Right lobe of liver (tissue), 4 donors: Measurements from ENCODE around the gene PNMA8B.

Experiments
- POLR2A ChIP-seq: fragments of 450-650 bp; IDR thresholded peaks from one replicate; pipeline ENCODE4 v1.6.1; 2017; ENCODE audit warnings: antibody characterized with exemption, mild to moderate bottlenecking
- TF ChIP-seq, protein P1 (sequence below), 4 donors: fragments of 200-600 bp in 3 of 4; fragments of 450-650 bp in 1 of 4; IDR thresholded peaks; one replicate each; pipeline versions ENCODE4 v1.5.1 to v1.8.0; 2016 to 2022; ENCODE audit warnings: antibody characterized with exemption in 4 of 4, mild to moderate bottlenecking in 2 of 4
- donor health status: DM: no; HTN: no; CAD: no.
- donor health status: DM: no; HTN: no; CAD: no.
- donor health status: DM: no; HTN: yes; CAD: no.

DNA sequence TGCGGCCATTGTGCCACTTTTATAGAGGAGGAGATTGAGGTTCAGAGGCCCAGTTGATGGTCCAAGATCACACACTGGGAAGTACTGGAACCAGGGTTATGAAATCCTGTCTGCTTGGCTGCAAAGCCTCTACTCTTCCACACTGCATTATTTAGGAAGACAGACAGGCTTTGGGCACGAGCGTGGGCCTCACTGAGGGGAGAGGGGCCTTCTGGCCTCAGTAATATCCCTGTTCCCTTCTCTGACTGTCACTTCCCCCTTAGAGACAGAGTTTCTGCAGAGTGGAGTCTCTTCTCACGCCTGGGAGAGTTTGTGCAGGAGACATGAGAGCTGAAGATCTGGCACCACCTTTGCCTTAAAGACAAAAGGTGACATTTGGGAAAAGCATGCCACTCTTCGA, 49.0 kb upstream of the PNMA8B start:
- TF ChIP-seq, protein P1, sequence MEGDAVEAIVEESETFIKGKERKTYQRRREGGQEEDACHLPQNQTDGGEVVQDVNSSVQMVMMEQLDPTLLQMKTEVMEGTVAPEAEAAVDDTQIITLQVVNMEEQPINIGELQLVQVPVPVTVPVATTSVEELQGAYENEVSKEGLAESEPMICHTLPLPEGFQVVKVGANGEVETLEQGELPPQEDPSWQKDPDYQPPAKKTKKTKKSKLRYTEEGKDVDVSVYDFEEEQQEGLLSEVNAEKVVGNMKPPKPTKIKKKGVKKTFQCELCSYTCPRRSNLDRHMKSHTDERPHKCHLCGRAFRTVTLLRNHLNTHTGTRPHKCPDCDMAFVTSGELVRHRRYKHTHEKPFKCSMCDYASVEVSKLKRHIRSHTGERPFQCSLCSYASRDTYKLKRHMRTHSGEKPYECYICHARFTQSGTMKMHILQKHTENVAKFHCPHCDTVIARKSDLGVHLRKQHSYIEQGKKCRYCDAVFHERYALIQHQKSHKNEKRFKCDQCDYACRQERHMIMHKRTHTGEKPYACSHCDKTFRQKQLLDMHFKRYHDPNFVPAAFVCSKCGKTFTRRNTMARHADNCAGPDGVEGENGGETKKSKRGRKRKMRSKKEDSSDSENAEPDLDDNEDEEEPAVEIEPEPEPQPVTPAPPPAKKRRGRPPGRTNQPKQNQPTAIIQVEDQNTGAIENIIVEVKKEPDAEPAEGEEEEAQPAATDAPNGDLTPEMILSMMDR (IDR thresholded peaks at IDR 0.05): no peak
- no peak for TF ChIP-seq POLR2A
